ENCODE measurements around the gene SS18.

SS18 gene

GRCh38 chr18:26071020-26071419, 19.4 kb downstream of the SS18 start:
- no peak for DNase-seq

DNA sequence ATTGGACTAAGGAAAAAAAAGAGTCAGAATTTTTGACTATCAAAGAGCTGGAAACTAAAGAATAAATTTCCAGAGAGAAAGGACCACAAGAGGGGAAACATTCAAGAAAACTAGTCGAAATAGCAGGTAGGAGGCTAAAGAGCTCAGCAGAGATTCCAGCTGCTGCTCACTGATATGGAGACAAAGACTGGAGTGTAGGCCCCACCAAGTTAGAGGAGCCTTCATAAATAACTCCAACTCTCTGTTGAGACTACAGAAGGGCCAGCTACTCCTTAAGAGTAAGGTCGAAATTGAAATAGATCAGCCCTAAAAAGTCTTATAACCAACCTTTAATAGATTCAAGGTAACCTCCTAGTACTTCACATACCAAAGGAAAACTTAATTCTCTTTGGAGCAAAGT, 31.1 kb downstream of the SS18 start:
- DNase-seq: no peak

DNA sequence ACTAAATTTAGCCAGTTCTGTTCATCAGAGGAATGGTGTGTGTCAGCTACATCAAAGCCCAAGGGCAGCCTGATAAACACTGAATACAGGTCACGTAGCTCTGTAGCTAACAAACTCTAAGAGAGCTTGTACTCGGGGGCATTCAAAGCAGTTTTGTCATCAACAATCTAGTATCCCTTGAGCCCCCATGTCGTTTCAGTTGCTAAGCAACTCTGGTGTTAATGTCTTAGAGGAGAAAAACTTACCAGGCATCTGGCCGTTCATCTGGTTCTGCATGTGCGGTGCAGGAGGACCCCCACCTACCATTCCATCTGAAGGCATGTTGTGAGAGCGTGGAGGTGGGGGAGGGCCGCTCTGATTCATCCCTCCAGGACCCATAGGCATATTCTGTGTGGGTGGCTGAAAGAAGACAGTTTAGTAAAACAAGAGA, 33.1 kb downstream of the SS18 start:
- DNase-seq: no peak

DNA sequence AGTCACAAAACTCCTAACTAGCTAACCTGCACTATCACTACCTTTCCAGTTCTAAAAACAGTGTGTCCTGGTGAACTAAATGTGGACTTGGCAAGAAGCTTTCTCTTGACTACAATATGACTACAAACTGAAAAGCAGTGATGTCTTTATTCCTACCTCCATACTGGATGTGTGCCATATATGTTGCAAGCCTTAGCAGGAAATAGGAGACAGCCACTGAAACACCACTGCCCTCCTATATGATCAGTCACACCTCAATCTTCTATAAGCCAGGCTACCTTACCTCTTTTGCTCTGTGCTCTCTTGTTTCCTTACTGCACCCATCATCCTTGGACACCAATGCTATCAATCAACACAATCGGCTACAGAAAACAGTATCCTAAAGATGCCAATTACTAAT, 34.1 kb downstream of the SS18 start:
- DNase-seq: no peak

DNA sequence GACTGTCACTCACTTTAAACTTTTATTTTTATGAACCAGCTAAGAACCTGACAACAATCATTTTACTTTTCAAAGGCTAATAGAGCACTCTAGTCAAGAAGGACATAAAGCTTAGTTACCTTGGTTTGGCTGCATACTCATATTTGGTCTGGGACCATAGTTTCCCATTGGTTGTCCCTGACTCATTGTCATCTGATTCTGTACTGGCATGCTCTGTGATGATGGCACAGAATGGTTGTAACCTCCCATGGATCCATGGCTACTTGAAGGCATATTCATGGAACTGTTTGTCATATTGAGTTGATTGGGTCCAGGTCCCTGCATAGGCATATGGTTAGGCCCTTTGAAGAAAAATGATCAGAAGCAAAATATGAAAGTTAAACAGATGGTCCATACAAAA, 37.9 kb downstream of the SS18 start:
- no peak for DNase-seq

GRCh38 chr18:26051843-26052242, 38.6 kb downstream of the SS18 start:
- DNase-seq: no peak

DNA sequence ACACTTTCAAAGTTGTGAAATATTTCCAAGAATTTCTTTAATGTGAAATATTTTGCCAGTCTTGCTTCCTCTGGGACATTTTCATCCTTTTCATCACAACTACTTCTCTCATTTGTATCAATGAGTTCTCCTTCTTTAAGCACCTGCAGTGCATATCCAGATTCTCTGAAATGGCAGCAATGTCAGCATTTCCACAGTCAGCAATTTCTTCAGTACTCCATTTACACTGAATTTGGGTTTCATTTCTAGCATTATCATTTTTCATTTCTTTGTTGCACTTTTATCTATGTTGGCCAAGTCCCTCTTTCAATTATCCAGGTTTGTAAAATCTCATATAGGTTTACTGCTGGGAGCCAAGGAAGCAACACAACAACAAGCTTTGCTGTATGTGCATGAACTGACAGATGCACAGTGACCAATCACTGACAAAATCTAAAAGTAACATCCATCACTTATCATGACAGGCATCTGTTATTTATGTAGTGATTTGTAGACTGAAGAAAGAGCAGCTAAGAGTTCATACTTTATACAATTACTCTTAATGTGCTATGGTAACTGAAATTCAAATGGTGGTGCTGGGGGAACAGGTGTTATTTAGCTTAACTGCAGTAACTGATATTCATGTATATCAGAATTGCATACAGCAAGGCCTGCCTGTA, 43.9 kb downstream of the SS18 start:
- DNase-seq: no peak

- no peak for DNase-seq
Measured at GRCh38 chr18:26044807-26045206, 45.6 kb downstream of the SS18 start.

DNA sequence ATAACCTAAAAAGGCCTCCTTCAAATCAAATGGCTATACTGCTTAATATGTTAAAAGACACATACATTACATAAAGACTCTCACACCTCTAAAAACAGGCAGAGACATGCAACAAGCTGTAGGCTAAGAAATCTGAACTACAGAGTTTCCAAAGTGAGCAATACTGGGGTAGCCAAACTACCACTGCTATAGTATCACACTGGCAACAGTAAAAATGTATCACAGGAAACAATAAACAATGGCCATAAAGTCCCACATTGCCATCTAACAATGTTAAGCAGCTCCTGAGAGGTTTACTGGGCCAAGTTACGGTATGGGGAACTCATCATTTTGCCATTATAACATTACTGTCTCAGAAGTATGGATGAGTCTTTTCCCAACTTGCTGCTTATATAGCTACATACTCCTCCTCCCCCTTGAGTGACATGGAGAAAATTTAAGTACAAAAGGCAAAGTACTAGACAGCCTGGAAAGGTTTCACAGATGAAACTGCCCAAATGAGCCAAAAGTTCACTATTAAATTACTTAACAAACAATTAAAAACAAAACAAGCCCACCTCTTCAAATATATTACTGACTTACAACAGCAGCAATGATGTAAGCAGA, 50.3 kb downstream of the SS18 start:
- DNase-seq: no peak

DNA sequence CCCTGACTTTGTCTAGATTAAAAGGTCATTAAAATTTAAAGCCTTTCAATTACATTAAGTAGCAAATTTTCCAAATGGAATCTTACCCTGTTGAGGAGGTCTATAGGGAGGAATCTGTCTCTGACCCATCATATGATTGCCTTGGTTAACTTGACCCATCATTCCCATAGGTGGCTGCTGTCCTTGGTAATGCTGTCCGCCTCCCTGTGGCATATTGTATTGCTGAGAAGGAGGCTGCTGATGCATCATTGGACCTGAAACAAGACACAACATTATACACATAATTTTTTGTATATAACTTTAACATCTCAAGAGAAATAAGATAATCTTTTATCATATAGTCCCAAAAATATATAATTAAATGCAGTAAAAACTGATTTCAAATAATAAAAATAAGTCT, 51.2 kb downstream of the SS18 start:
- no peak for DNase-seq

GRCh38 chr18:26036635-26037034, 53.8 kb downstream of the SS18 start:
- DNase-seq: no peak

DNA sequence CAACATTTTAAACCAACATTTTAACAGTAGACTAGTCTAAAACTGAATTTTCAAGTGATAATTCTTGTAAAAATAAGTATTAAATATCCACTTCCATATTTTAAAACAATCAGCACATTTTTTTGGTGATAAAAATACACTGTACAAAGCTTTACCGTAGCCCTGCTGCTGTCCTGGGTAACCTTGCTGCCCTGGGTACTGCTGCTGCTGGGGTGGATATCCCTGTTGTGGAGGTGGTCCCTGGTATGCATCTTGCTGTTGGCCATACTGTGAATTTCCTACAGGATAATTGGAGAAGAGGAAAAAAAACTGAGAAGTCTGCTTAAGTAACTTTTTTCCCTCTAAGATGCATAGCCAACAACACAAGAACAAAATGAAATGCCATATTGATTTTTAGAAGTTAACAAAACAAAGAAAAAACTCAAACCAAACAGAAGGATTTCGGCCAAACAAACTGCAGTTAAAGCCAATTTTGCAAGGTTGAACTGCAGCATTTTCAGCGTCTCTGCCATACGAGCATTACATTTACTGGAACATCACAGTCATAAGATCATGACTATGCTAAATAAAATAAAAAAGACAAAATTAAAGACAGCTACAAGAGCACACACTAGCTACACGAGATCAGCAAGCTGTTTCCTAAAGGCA, 55.4 kb downstream of the SS18 start:
- DNase-seq: no peak

GRCh38 chr18:26022585-26022984, 67.8 kb downstream of the SS18 start:
- no peak for DNase-seq

- DNase-seq: no peak
Measured at GRCh38 chr18:26021061-26021754, 69.2 kb downstream of the SS18 start.

- no peak for DNase-seq
Measured at GRCh38 chr18:26017929-26018328, 72.5 kb downstream of the SS18 start.

GRCh38 chr18:26014462-26014861, 76.0 kb downstream of the SS18 start:
- no peak for DNase-seq

- DNase-seq: no peak
Measured at GRCh38 chr18:26008619-26009018, 81.8 kb downstream of the SS18 start.

DNA sequence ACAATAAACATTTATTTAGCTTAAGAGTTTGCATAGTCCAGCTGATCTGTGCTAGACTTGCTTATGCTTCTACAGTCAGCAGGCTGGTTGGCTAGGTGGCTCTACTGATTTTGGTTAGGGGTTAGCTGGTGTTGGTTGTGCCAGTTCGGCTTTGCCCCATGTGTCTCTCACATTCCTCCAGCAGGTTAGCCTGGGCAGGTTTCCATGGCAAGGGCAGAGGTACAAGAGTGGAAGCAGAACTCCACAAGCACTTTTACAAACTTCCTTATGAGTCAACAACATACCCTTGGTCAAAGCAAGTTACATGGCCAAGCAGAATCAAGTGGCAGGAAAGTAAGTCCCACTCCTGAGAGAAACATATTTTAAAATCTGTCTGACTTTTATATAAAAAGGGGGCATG, 82.3 kb downstream of the SS18 start:
- no peak for DNase-seq

- DNase-seq: no peak
Measured at GRCh38 chr18:26005950-26006349, 84.5 kb downstream of the SS18 start.

GRCh38 chr18:26004832-26005231, 85.6 kb downstream of the SS18 start:
- no peak for DNase-seq

DNA sequence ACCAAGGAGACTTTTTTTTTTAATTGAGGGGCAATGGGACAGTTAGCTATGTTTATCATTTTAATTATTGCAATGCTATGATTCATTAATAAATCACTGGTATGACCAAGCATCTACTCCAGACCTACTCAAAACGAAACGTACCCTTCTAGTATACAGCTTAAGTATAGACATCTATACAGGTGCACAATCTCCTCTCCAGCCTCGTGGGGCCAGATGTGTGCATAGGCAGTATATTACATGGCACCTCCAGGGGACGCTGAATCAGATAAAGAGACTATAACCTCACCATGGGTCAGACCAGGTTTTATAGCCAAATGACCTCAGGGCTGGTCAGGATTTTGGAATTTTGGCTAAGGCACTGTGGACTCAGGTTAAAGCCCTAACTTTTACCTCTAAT, 86.6 kb downstream of the SS18 start:
- DNase-seq: no peak

GRCh38 chr18:26003356-26003755, 87.1 kb downstream of the SS18 start:
- DNase-seq: no peak

GRCh38 chr18:26002375-26002910, 88.0 kb downstream of the SS18 start:
- DNase-seq: no peak

- no peak for DNase-seq
Measured at GRCh38 chr18:25998461-25998860, 92.0 kb downstream of the SS18 start.

Measured in GDM1 (cell line).